GM21717 (cell line): ENCODE results near the gene GLI3.

Experiments
- ATAC-seq: cut with Tn5 transposase; IDR thresholded peaks from one replicate; pipeline ENCODE4 v1.9.1; 2021; ENCODE audit warnings: mild to moderate bottlenecking, moderate library complexity; ENCODE audit not compliant: unreplicated experiment

The GLI3 gene

GRCh38 chr7:42006801-42007513 lies 230.1 kb downstream of the GLI3 start:
- no peak for ATAC-seq

- no peak for ATAC-seq
Measured at GRCh38 chr7:42002654-42003053, 234.4 kb downstream of the GLI3 start.

GRCh38 chr7:41999736-42000283 lies 237.2 kb downstream of the GLI3 start:
- no peak for ATAC-seq

- no peak for ATAC-seq
Measured at GRCh38 chr7:41998041-41998440, 239.0 kb downstream of the GLI3 start.

- ATAC-seq: no peak
Measured at GRCh38 chr7:41997151-41997550, 239.9 kb downstream of the GLI3 start.

GRCh38 chr7:41996381-41997035 lies 240.5 kb downstream of the GLI3 start:
- no peak for ATAC-seq

- no peak for ATAC-seq
Measured at GRCh38 chr7:41995632-41996271, 241.3 kb downstream of the GLI3 start.

- ATAC-seq: no peak
Measured at GRCh38 chr7:41994746-41995110, 242.3 kb downstream of the GLI3 start.

GRCh38 chr7:41994036-41994745 lies 242.8 kb downstream of the GLI3 start:
- no peak for ATAC-seq

GRCh38 chr7:41992881-41993867 lies 243.8 kb downstream of the GLI3 start:
- no peak for ATAC-seq

GRCh38 chr7:41984888-41985287 lies 252.1 kb downstream of the GLI3 start:
- no peak for ATAC-seq

- no peak for ATAC-seq
Measured at GRCh38 chr7:41981046-41982040, 255.7 kb downstream of the GLI3 start.

GRCh38 chr7:41979834-41980307 lies 257.1 kb downstream of the GLI3 start:
- no peak for ATAC-seq

GRCh38 chr7:41978858-41979257 lies 258.2 kb downstream of the GLI3 start:
- no peak for ATAC-seq

- ATAC-seq: no peak
Measured at GRCh38 chr7:41977661-41978060, 259.3 kb downstream of the GLI3 start.

GRCh38 chr7:41977151-41977651 lies 259.8 kb downstream of the GLI3 start:
- ATAC-seq: no peak

- ATAC-seq: no peak
Measured at GRCh38 chr7:41976411-41976810, 260.6 kb downstream of the GLI3 start.

GRCh38 chr7:41975849-41976248 lies 261.2 kb downstream of the GLI3 start:
- ATAC-seq: no peak
